PC-3 (cell line): ENCODE results near the gene ZYG11B.

Source experiments
- EZH2 ChIP-seq: fragments of 300-600 bp; sonication (generic); IDR thresholded peaks from one replicate; pipeline ENCODE4 v1.6.1; 2017; ENCODE audit warnings: antibody characterized with exemption, mild to moderate bottlenecking, low read length; ENCODE audit not compliant: unreplicated experiment
- TF ChIP-seq, protein P1 (sequence below): fragments of 300-600 bp; sonication (generic); conservative IDR thresholded peaks from 2 replicates; pipeline ENCODE4 v1.5.1; 2017; ENCODE audit warnings: antibody characterized with exemption, low read depth, mild to moderate bottlenecking, low read length

GRCh38 chr1:52856026-52856425 is 129.8 kb downstream of the ZYG11B start:
- TF ChIP-seq, protein P1, sequence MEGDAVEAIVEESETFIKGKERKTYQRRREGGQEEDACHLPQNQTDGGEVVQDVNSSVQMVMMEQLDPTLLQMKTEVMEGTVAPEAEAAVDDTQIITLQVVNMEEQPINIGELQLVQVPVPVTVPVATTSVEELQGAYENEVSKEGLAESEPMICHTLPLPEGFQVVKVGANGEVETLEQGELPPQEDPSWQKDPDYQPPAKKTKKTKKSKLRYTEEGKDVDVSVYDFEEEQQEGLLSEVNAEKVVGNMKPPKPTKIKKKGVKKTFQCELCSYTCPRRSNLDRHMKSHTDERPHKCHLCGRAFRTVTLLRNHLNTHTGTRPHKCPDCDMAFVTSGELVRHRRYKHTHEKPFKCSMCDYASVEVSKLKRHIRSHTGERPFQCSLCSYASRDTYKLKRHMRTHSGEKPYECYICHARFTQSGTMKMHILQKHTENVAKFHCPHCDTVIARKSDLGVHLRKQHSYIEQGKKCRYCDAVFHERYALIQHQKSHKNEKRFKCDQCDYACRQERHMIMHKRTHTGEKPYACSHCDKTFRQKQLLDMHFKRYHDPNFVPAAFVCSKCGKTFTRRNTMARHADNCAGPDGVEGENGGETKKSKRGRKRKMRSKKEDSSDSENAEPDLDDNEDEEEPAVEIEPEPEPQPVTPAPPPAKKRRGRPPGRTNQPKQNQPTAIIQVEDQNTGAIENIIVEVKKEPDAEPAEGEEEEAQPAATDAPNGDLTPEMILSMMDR, result no peak
- TF ChIP-seq EZH2, result no peak
